Midbrain (tissue), 1 donor: ENCODE measurements around the gene DBF4B.

ENCODE experiments used
- DNase-seq: peaks from one replicate; lab custom pipeline; 2025; lab: John Stamatoyannopoulos, UW

DBF4B gene

DNA sequence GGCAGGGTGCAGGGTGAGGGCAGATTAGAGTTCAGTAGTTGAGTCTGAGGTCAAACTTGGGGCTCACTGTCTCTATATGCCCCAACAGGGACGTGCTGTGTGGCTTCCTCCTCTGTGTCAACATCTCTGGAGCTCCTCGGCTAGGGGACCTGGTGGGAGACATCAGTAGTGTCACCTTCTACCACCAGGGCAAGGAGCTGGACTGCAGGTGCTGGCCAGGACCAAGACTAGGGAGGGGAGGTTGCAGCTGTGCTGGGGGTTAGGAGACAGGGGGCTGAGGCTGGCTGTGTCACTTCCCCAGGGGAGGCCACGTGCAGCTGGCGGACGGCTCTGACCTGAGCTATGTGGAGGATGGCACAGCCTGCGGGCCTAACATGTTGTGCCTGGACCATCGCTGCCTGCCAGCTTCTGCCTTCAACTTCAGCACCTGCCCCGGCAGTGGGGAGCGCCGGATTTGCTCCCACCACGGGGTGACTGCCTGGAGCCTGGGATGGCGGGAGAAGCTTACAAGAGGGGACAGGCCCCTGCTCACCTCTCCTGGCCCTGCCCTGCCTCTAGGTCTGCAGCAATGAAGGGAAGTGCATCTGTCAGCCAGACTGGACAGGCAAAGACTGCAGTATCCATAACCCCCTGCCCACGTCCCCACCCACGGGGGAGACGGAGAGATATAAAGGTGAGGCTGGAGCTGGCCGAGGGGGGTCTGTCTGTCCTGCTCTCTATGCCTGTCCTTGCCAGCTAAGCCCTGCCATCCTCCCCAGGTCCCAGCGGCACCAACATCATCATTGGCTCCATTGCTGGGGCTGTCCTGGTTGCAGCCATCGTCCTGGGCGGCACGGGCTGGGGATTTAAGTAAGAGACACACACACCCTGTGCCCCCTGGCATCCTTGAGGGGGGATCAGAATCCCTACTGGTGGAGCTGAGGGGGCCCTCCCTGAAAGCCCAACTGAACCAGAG lies 69.2 kb downstream of the DBF4B start:
- DNase-seq: no peak

GRCh38 chr17:44778656-44779210 lies 70.3 kb downstream of the DBF4B start:
- no peak for DNase-seq

GRCh38 chr17:44779211-44780025 lies 71.0 kb downstream of the DBF4B start:
- DNase-seq: peak; percentile 74

DNA sequence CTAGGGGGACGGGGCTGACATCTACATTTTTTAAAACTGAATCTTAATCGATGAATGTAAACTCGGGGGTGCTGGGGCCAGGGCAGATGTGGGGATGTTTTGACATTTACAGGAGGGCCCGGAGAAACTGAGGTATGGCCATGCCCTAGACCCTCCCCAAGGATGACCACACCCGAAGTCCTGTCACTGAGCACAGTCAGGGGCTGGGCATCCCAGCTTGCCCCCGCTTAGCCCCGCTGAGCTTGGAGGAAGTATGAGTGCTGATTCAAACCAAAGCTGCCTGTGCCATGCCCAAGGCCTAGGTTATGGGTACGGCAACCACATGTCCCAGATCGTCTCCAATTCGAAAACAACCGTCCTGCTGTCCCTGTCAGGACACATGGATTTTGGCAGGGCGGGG lies 71.7 kb downstream of the DBF4B start:
- no peak for DNase-seq

GRCh38 chr17:44780845-44781480 lies 72.5 kb downstream of the DBF4B start:
- no peak for DNase-seq

DNA sequence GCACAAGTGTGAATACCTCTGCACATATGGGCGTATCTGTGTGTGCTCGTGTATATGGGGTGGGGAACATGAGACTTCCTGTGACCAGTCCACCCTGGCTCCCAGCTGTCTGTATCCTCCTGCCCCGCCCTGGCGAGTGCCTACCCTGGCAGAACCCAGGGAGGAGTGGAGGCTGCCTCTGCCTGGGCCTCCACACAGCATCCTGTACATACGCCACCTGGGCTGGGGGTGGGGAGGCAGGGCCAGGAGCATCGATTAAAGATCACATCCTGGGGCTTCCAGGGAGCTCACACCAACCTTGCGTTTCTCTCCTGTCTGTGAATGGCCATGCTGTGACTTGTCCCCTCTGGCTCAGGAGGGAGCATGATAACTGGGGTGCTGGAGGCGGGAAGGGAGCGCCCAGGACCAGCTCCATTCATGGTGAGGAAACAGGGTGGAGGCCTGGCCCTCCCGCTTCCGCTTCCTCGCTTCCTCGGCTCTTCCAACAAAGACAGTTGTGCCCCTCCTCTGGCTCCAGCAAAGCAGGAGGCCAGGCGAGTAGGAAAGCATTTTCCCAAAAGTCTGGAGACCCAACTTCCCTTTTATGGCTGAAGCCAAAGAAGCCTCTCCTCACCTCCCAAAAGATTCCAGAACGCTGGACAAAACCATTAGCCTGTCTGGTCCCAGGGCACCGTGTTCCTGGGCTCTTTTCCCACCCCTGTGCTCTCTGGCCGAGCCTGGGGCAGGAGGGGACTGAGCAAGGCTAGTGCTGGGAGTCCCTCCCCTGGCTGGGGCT lies 73.3 kb downstream of the DBF4B start:
- DNase-seq: no peak

GRCh38 chr17:44782326-44782850 lies 73.9 kb downstream of the DBF4B start:
- DNase-seq: no peak

DNA sequence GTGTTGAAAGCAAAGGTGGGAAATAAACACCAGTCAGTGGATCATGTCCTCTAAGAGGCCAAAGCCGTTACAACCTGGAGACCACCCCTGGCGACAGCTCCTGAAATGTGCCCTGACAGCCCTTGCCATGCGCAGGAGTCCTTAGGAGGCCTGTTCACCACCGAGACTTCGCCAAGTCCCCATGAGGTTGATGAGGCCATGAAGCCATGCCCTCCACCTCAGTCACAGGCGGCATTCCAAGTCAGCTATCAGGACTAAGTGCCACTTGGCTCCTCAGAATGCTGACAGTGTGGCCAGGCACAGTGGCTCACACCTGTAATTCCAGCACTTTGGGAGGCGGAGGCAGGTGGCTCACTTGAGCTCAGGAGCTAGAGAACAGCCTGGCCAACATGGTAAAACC lies 77.5 kb downstream of the DBF4B start:
- no peak for DNase-seq

DNA sequence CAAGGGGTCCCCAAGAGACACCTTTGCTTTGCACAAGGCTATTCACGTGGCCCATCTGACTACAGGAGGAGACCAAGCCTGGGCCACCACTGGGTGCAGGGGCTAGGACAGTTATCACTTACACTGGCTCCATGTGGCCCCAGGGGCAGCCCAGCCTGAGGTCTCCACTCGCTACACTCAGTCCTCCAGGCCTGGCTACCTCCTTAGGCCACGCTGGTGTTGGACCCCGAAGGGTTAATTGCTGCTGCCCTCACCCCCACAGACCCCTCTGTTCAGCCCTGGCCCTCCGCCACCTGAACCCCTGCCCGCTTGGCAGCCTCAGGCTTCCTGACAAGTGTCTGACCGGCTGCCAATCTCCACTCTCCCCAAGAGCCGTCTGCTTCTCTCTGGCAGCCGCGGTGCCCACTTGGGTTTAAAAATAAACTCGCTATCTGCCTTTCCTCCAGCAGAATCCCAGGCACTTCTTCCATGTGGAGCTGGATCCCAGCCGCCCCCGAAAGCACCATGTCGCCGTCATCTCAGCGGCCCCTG lies 78.2 kb downstream of the DBF4B start:
- DNase-seq: no peak

GRCh38 chr17:44787271-44787940 lies 78.9 kb downstream of the DBF4B start:
- DNase-seq: no peak

- no peak for DNase-seq
These were observed 79.7 kb downstream of the DBF4B start for GRCh38 chr17:44788139-44788538.

- DNase-seq: no peak
These were observed 83.8 kb downstream of the DBF4B start for GRCh38 chr17:44792276-44792675.

DNA sequence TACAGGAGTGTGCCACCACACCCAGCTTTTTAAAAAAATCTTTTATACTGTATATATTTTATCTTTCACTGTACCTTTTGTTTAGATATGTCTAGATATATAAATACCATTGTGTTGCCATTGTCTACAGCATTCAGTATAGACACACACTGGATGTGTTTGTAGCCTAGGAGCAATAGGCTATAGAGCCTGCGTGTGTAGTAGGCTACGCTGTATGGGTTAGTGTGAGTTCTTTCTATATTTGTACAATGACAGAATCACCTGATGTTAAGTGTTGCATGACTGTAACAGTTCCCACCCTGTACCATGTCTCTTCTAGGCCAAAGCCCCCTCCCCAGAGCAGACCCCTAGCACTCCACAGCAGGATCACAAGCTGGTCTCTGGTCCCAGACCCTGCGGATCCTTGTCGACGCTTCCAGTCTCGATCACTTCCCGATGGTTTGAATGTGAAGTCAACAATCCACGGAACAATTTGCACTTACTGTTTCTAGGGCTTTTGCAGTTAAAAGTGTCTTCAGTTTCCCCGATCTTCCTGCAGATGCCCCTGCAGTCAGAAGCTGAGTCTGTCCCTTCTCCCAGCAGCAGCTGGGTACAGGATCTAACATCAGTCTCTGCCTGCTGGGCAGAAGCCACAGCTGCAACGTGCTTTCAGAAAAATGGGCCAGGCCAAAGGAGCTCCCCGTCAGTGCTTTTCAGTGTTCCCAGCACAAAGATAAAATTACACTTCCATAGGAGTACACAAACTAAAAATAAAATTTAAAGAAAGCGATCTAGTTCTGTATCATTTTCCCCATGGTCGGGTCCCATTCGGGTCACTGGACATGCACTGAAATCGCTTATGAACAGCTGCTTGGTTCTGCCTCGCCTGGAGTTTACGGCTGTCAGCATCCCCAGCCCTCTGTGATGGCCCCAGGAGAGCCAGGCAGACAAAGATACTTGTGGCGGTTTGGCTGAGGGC lies 85.7 kb downstream of the DBF4B start:
- no peak for DNase-seq

DNA sequence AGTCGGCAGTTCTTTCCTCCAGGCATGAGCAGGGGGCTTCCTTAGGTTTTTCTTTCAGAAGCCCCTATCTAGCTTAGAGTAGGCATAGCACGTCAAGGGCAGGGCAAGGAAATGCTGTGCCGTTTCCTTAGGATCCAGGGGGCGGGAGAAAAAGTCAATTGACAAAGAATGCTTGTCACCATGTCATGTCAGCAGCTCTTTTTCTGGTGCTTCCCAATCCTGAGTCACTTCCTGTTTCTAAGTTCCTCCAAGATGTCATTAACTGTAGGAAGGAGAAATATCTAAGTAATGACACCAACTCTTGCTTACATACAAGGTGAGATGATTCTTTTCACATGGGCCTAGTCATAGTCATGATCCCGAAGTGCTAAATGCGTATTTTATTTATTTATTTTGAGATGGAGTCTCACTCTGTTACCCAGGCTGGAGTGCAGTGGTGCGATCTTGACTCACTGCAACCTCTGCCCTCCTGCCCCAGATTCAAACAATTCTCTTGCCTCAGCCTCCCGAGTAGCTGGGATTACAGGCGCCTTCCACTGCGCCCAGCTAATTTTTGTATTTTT lies 86.5 kb downstream of the DBF4B start:
- no peak for DNase-seq

- no peak for DNase-seq
These were observed 87.0 kb downstream of the DBF4B start for GRCh38 chr17:44795421-44795820.

DNA sequence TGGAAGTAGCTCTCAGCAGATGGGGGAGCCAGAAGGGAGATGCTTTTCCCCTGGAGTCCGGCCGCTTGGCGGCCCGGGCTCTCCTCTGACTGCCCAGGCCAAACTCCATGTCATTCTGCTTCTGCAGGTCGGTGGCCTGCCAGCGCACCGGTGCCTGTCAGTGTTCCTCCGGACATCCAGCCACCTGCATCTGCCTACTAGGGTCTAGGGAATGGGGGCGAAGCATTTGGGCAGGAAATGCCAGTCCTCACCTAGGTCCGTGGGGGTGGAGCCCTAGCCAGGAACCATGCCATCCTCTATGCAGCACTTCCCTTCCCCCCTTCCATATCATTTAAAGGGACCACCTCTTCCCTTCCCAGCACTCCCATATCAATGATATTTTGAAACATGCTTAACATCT lies 87.5 kb downstream of the DBF4B start:
- DNase-seq: no peak

DNA sequence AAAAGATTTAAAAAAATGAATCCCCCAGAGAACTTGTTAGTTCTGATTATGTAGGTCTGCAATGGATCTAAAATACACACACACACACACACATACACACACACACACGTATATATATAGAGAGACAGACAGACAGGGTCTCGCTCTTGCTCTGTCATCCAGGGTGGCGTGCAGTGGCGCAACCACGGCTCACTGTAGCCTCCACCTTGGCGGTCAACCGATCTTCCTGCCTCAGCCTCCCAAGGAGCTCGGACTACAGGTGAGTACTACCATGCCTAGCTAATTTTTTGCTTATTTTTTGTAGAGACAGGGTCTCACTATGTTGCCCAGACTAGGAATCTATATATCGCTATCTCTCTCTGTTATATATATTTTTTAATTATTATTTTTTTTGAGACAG lies 88.3 kb downstream of the DBF4B start:
- no peak for DNase-seq

DNA sequence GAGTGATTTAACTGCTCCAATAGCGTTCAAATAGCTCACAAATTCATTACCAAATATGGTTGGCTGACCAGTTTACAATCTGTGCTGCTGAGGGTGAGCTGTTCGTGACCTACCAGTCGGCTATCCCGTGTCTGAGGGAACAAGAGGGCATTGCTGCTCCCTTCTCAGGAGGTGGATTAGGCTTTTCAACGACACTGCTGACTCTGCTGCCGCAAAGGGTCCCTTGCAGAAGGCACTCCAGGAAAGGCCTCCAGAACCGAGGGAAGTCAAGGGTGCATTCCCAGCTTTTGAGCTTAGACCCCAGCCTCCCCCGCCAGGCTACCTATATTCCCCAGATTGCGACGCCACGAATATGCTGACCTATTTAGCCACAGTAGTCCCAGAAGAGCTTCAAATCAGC lies 89.3 kb downstream of the DBF4B start:
- DNase-seq: no peak

DNA sequence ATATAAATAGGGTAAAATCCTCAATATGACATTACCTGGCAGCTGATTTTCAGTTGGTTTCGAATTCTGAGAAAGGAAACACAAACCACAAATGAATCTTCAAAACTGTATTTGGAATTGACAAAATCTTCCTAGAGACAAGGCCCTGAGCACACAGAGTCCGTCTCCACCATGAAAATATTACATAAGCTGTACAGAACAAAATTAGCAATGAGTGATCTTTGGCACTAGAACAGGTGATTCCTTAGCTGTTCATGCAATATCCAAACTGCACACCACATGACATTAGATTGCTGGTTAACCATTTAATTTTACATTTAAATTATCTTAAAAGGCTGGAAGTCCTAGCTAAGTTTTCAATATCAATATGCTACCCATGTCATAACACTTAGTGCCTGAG lies 89.9 kb downstream of the DBF4B start:
- no peak for DNase-seq
